GM12878 (cell line): ENCODE results near the gene CDK17. TPM values are rescaled to one million over a fixed set of nuclear protein-coding genes. Genes with fewer than 3 reads are reported as not detected.

Experiments used
- ATAC-seq: fragments of 200-7000 bp; cut with Tn5 transposase; 3 replicates; pipeline ENCODE4 v1.9.1; 2020; ENCODE audit warnings: mild to moderate bottlenecking, moderate library complexity
- BruUV-seq: library from RNA; stranded (reverse); fragments of 400-500 nt; replicated peaks from 2 replicates; lab custom pipeline; 2021; lab: Mats Ljungman, UMichigan
- CTCF ChIA-PET: fragments of 300-600 bp; sonication (Branson Sonifier 250); formaldehyde crosslinking; extraction: SDS; loops from one replicate; lab custom pipeline; 2021; ENCODE audit warnings: inconsistent platforms; lab: Yijun Ruan, JAX
- POLR2A ChIA-PET: fragments of 350-600 bp; formaldehyde crosslinking; extraction: SDS; loops from one replicate; lab custom pipeline; 2021; ENCODE audit warnings: inconsistent platforms; lab: Charles Lee
- RAD21 ChIA-PET: fragments of 300-600 bp; sonication (Branson Sonifier 250); formaldehyde crosslinking; loops from one replicate; lab custom pipeline; 2023; ENCODE audit warnings: antibody characterized with exemption; ENCODE audit not compliant: unreplicated experiment; lab: Charles Lee
- SMC1A ChIA-PET: fragments of 300-600 bp; sonication (Branson Sonifier 250); formaldehyde crosslinking; loops from one replicate; lab custom pipeline; 2023; ENCODE audit not compliant: unreplicated experiment, uncharacterized antibody; lab: Charles Lee
- DNase-seq: peaks from one replicate; pipeline ENCODE4 v3.0.0-alpha.2; 2011; ENCODE audit warnings: low read depth, low spot score
- FAIRE-seq: peaks from 3 replicates; lab custom pipeline; 2011; peaks lifted over from hg19 to GRCh38; lab: Jason Lieb, UNC
- H2AFZ ChIP-seq: 2 replicates; pipeline ENCODE4 v1.6.0; 2011; ENCODE audit warnings: low read depth, low read length, control low read depth; ENCODE audit not compliant: control insufficient read depth
- H3K27ac ChIP-seq: 2 replicates; pipeline ENCODE4 v1.5.1; 2011; ENCODE audit warnings: control low read depth; ENCODE audit not compliant: control insufficient read depth, insufficient read depth
- H3K27me3 ChIP-seq, 2 experiments: replicated peaks in 1 of 2; 2 replicates each; pipeline versions ENCODE4 v1.6.0 to v1.6.1; 2011; ENCODE audit warnings: low read length in 1 of 2; ENCODE audit not compliant: control insufficient read depth in 2 of 2, insufficient read depth in 2 of 2
- H3K36me3 ChIP-seq, 2 experiments: 2 replicates each; pipeline ENCODE4 v1.5.1; 2011; ENCODE audit warnings: low read length in 1 of 2; ENCODE audit not compliant: control insufficient read depth in 2 of 2, insufficient read depth in 2 of 2
- H3K4me1 ChIP-seq: 2 replicates; pipeline ENCODE4 v1.6.1; 2011; ENCODE audit warnings: mild to moderate bottlenecking, low read length, moderate library complexity, mixed read lengths; ENCODE audit not compliant: control insufficient read depth, insufficient read depth
- H3K4me2 ChIP-seq: 2 replicates; pipeline ENCODE4 v1.6.0; 2011; ENCODE audit warnings: control low read depth; ENCODE audit not compliant: control insufficient read depth, insufficient read depth
- H3K4me3 ChIP-seq: fragments of 200-600 bp; sonication (generic); 2 replicates; pipeline ENCODE4 v1.5.1; 2016
- H3K79me2 ChIP-seq: 2 replicates; pipeline ENCODE4 v1.6.0; 2011; ENCODE audit warnings: low read length; ENCODE audit not compliant: control insufficient read depth, insufficient read depth
- H3K9ac ChIP-seq: 2 replicates; pipeline ENCODE4 v1.8.0; 2011; ENCODE audit warnings: low read length, control low read depth, mixed read lengths; ENCODE audit not compliant: control insufficient read depth, insufficient read depth
- H3K9me3 ChIP-seq: replicated peaks from 3 replicates; pipeline ENCODE4 v1.5.1; 2011; ENCODE audit warnings: mild to moderate bottlenecking, low read length; ENCODE audit not compliant: control insufficient read depth, insufficient read depth
- H4K20me1 ChIP-seq: 2 replicates; pipeline ENCODE4 v1.6.0; 2011; ENCODE audit not compliant: control insufficient read depth, insufficient read depth
- ATF7 ChIP-seq: fragments of 450-650 bp; IDR thresholded peaks from 2 replicates; pipeline ENCODE4 v1.6.1; 2016; ENCODE audit warnings: low read depth, mild to moderate bottlenecking
- BHLHE40 ChIP-seq, 2 experiments: fragments of 450-650 bp in 1 of 2; IDR thresholded peaks; 2 replicates each; pipeline ENCODE4 v1.6.1; 2011 to 2017; ENCODE audit warnings: low read depth in 2 of 2, borderline replicate concordance in 1 of 2, improper control_type of control experiment in 1 of 2, low read length in 1 of 2, mild to moderate bottlenecking in 1 of 2
- CBFB ChIP-seq: IDR thresholded peaks from 2 replicates; pipeline ENCODE4 v1.6.1; 2016; ENCODE audit warnings: antibody characterized with exemption, low read depth
- CHD4 ChIP-seq: fragments of 200-600 bp; sonication (generic); IDR thresholded peaks from 2 replicates; pipeline ENCODE4 v1.6.1; 2016; ENCODE audit warnings: mild to moderate bottlenecking
- DPF2 ChIP-seq: fragments of 450-650 bp; IDR thresholded peaks from 2 replicates; pipeline ENCODE4 v1.6.1; 2017; ENCODE audit warnings: mild to moderate bottlenecking
- NFYA ChIP-seq: IDR thresholded peaks from 2 replicates; pipeline ENCODE4 v1.6.1; 2011; ENCODE audit warnings: low read depth, mild to moderate bottlenecking, low read length, improper control_type of control experiment, borderline replicate concordance
- RAD51 ChIP-seq: fragments of 450-650 bp; IDR thresholded peaks from 2 replicates; pipeline ENCODE4 v1.6.1; 2016; ENCODE audit warnings: moderate library complexity, mild to moderate bottlenecking, inconsistent platforms
- REST ChIP-seq: IDR thresholded peaks from 2 replicates; pipeline ENCODE4 v1.6.1; 2012; ENCODE audit warnings: mild to moderate bottlenecking, low read depth, low read length
- SP1 ChIP-seq: IDR thresholded peaks from one replicate; pipeline ENCODE4 v1.6.1; 2011; ENCODE audit warnings: low read depth, low read length
- WGBS: methylation state at CpG from one replicate; pipeline ENCODE4 v1.1.6; 2016; ENCODE audit warnings: low lambda C conversion rate; ENCODE audit not compliant: insufficient replicate concordance, insufficient coverage; ENCODE audit errors: missing lambda C conversion rate; 5-methylcytosine and 5-hydroxymethylcytosine counted together
- in situ Hi-C: fragments of 300-500 bp; cut with MboI; formaldehyde crosslinking; loops from 9 replicates; pipeline ENCODE4 v1.14.3; 2018; ENCODE audit warnings: mixed read lengths
- intact Hi-C: fragments of 100-400 bp; cut with micrococcal nuclease; formaldehyde crosslinking; loops from one replicate; pipeline ENCODE4 v1.14.2; 2022; ENCODE audit not compliant: unreplicated experiment
- polyA plus RNA-seq, 11 experiments: library from polyadenylated mRNA; depleted of rRNA in 4 of 11; unstranded in 6 of 11; stranded (reverse) in 5 of 11; fragments of >200 nt; fragmentation: Nextera tagmentation in 4 of 11; fragmentation: Illumina TruSeq in 1 of 11; extraction: Ambion mirVana in 4 of 11; extraction: Trizol in 1 of 11; gene quantifications; 1 replicate in 1 of 11; 2 replicates in 10 of 11; pipeline versions ENCODE4 v1.2.1 to v1.2.3, GENCODE V29; 2011 to 2016; ENCODE audit warnings: inconsistent platforms in 2 of 11, missing spikeins in 2 of 11, low read depth in 1 of 11
- total RNA-seq, 4 experiments: library from RNA; depleted of rRNA in 3 of 4; stranded (reverse); fragments of >200 nt in 3 of 4; fragmentation: Illumina TruSeq in 1 of 4; extraction: Trizol in 1 of 4; gene quantifications; 2 replicates each; pipeline versions ENCODE4 v1.2.1 to v1.2.3, GENCODE V29; 2013 to 2021

Gene CDK17
- total and polyA plus RNA-seq, 10 of the 15 experiments (the other 5 are each of a cell fraction or from before 2014, with no cell fraction given) = 5.6 to 45.6 (median 18.3) TPM

GRCh38 chr12:96444399-96444798, 44.2 kb upstream of the CDK17 start:
- ChIA-PET POLR2A (interaction anchor here (0.8 to 1.7 kb wide), 2 partner anchors 8 to 16 kb away, joined by 3 to 5 read pairs; no protein-coding TSS in a partner anchor), SMC1A (no interaction called here), CTCF (no interaction called here), RAD21 (interaction anchor here (0.7 to 1.1 kb wide), 2 partner anchors 17 to 45 kb away, joined by 3 read pairs; partner anchors contain the start of gene CFAP54)
- FAIRE-seq = no peak
- no peak for TF ChIP-seq DPF2
- TF ChIP-seq SP1 = no peak
- TF ChIP-seq RAD51 = no peak
- TF ChIP-seq BHLHE40 (IDR thresholded peaks at IDR 0.05; ENCODE audit: borderline replicate concordance in 1 of 2, low read depth in 2 of 2, low read length in 1 of 2) = no peak
- TF ChIP-seq REST = no peak
- no peak for TF ChIP-seq ATF7
- no peak for TF ChIP-seq CHD4
- no peak for TF ChIP-seq CBFB
- no peak for TF ChIP-seq NFYA
- Histone ChIP-seq H3K27ac (no peak overlapping the region), H3K36me3 (no peaks in the 10 kb centered on the region), H4K20me1 (no peaks in the 10 kb centered on the region), H3K9me3 (no peaks in the 10 kb centered on the region; the same call in 2 of the 3 replicates), H3K79me2 (no peaks in the 10 kb centered on the region), H3K9ac (no peak overlapping the region), H3K4me2 (no peak overlapping the region), H3K4me1 (no peaks in the 10 kb centered on the region), H3K27me3 (no peaks in the 10 kb centered on the region), H3K4me3 (no peak overlapping the region), H2AFZ (no peak overlapping the region)
- no peak for ATAC-seq
- DNase-seq = no peak
- no TSS peak for BruUV-seq
- WGBS = 92% methylated on average over 10 of the region's 10 CpGs
- intact Hi-C loops (no loop called here), in situ Hi-C loops (no loop called here)
